CMK (cell line): Measurements from ENCODE around the gene PEX12.
"Not testable (repeated sequence)": the region's sequence is repeated elsewhere in the genome, so short reads cannot be mapped to it uniquely, and the experiment has no call there.

Source experiments
- DNase-seq: peaks from one replicate; pipeline ENCODE4 v3.0.0-alpha.2; 2010; ENCODE audit warnings: low read depth

PEX12 gene

DNA sequence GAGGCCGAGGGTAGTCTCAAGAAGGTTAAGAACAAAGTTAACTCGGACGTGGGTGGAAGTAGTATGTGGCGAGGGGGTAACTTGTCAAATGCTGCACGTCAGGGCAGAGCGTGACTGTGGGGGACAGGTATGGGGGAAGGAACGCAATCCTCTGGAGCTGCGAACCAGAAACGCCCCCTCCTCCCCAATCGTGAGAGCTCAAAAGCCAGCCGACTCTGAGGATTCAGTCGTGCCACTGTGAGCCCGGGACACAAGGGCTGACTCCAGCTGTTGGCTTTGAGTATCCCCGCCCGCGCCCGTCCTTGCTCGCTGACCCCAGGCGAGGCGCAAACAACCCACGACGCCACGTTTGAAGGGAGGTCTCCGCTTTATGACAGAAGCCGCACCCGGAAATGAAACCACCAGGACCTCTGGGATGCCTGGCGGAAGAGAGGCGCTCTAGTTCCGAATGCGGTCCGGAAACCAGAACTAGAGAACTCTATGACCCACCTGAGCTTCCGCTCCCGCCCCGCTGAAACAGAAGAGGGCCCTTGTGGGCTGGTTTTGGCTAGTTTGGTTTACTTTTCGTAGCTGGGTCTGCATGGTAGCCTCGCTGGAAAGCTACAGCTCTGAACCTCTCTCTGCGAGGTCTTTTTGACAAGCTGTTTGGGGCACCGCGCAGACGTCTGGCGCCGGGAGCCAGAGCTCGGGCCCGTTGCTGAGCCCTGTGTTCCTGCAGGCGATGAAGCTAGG lies at the start of gene PEX12:
TSS of gene PEX12 (minus strand) at position 375 of the 732 bp plus-strand sequence. CDS start 550 bp downstream, outside the sequence.
- peak; percentile 88 for DNase-seq

DNA sequence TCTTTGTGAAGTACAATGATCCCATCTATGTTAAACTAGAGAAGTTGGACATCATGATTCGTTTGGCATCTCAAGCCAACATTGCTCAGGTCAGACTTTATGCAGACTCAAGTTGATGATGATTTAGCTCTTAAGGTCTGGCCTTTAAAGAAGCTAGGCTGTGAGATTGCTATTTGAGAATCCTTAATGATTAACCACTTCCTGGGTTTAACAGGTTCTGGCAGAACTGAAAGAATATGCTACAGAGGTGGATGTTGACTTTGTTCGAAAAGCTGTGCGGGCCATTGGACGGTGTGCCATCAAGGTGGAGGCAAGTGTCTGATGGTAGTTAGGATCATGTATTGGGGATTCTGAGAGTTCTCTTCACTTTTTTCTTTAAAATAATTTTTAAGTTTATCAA lies 49.0 kb upstream of the PEX12 start:
- no peak for DNase-seq

DNA sequence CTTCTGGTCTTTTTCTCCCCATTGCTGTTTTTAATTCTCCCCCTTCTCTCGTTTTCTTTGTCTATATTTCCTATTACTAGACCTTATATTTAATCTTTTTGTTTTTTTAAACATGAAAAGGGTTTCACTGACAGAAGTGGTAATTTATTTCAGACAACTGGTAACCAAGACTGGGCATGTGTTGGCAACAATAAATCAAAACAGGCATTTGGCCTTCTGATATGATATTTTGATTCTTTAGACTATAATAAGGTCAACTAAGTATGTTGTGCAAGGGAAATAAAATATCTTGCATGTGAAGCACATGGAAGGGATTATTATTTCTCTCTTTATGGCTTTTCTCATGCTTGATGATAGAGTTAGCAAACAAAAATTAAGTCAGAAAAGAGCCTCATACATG lies 43.4 kb upstream of the PEX12 start:
- DNase-seq: no peak

DNA sequence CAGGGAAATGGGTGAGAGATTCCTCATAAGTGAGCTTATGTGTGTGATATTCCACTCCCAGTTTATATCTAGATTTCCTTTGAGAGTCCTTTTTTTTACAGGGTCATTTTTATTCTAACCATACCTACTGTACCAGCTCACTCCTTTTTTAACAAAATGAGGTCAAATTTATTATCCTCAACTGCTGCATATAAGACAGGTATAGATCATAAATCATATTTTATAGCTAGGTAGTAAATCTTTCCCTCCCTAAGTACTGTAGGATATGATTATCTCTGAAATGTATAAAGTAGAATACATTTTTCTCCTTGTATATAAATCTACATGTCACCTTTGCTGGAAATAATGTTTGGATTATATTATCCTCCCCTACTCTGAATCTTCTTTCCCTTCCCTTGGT lies 40.3 kb upstream of the PEX12 start:
- DNase-seq: no peak

DNA sequence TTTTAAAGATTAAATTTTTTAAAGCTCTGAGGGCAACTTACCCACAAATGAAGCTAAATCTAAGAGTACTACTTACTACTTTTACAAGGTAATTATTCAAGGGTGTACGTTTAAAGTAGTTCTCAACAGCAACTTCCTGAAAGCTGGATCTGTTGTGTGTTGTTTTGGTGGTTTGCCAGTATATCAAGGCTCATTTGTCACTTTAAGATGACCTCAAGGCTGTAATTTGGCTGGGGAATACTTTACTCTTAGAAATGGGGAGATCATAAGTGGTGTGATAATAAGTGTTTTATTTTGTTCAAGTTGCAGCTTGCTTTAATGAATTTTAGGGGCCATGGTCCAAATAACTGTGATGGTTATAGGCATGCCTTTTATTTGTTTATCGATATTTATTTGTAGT lies 39.1 kb upstream of the PEX12 start:
- no peak for DNase-seq

DNA sequence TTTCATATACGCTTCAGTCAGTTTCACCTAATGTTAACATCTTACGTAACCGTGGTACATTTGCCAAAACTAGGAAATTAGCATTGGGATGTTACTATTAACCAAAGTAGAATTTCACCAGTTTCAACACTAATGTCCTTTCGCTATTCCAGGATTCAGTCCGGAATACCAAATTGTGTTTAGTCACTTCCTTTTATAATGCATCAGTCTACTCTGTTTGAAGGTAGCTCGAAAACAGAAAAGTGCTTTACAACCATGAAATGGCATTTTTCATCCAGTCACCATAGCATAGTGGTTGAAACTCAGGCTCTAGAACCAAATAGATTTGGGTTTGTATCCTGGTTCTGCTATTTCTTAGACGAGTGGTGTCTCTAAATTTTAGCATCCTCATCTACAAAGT lies 38.2 kb upstream of the PEX12 start:
- no peak for DNase-seq

DNA sequence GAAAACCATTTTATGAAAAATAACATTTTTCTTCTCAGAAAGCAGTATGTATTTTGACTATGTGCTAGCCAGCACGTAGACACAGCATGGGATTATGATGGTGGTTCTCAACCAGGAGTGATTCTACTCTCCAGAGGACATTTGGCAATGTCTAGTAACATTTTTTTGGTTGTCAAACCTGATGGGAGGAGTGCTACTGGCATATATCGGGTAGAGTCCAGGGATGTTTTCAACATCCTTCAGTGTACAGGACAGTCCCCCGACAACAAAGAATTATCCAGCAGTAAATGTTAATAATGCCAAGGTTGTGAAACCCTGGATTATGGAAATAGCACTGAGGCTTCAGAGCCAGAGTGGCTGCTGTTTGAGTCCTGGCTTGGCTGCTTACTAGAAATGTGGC lies 36.4 kb upstream of the PEX12 start:
- no peak for DNase-seq

DNA sequence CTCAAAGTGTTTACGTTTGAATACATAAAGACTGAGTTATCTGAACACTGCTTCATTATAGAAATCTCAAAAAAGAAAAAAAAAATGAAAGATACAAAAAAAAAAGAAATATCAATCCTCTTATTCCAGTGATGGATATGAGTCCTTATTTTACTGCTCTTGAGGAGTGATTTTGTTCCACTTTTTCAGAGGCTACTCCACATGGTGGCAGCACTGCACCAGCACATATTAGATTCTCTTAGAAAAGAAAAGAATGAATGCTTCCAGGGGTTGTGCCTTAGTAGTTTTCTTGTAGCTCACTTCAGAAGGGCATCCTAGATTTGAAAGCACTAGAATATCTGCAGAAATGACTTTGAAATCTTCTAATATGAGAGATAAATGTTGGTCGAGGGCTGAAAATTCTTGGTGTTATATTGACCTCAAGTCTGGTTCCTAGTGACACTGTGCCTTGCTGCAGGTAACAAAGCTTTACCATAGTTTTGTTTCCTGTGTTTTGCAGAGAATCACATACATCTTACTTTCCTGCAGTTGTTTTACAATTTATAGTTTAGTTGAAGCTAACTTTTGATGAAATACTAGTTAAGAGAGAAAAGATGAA lies 34.7 kb upstream of the PEX12 start:
- DNase-seq: peak; percentile 20

DNA sequence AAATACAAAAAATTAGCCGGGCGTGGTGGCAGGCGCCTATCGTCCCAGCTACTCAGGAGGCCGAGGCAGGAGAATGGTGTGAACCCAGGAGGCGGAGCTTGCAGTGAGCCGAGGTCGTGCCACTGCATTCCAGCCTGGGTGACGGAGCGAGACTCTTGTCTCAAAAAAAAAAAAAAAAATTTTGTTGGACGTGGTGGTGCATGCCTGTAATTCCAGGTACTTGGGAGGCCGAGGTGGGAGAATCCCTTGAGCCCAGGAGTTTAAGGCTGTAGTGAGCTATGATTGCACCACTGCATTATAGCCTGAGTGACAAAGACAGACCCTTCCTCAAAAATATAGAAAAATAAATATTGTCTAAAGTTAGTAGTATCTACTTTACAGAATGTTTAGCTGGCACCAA lies 32.4 kb upstream of the PEX12 start:
- not testable (repeated sequence) for DNase-seq

DNA sequence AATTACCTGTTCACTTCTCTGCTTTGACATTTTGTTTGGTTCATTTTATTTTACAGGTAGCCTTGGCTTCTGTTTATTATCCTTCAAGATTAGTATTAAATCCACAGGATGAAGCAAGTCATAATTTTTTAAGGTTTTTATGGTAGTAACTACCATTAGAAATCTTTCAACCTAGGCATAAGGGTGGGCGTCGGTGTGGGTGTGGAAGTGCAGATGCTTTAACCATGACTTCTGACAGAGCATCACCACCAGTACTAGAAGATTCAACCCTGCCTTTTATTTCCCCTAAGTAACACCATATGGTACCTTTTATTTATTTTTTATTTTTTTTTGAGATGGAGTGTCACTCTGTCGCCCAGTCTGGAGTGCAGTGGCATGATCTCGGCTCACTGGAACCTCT lies 31.5 kb upstream of the PEX12 start:
- DNase-seq: no peak

DNA sequence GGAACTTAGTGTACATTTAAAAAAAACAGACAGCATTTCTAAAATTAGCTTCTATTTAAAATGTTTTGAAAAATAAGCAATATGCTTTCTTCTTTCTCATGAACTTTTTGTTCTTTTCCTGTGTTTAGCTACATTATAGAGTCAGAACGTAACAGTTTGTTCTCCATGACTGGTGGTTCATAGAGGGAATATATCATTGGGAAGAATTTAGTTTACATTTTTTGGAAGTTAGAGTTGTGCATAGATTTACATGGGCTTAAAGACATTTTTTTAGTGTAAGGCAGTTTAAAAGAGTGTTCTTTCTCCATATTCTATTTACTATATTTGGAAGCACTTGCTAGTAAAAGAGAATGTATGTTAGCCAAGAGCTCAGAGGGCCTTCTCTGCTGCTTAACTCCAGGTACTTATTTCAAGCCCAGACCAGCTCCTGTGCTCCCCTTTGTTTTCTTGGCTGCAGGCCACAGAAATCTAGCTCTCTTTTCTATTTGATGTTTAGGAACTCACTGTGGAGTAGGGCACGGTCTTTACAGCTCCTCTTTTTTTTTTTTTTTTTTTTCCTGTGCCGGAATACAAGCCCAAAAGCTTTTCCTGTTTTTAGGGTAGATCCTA lies 29.0 kb upstream of the PEX12 start:
- DNase-seq: no peak

DNA sequence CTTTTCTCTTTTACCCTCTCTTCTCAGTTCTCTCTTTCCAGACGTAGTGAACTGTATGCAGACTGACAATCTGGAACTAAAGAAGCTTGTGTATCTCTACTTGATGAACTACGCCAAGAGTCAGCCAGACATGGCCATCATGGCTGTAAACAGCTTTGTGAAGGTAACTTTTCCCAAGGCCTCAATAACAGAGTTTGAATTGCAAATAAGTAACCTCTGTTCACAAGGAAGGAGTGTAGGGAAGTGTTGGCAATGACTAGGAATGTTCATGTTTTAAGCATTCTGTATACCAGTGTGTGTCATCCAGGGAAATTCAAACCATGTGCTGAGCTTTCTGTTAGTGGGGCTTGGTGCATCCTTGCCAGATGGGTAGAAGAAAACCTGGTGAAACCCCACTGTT lies 27.3 kb upstream of the PEX12 start:
- no peak for DNase-seq

DNA sequence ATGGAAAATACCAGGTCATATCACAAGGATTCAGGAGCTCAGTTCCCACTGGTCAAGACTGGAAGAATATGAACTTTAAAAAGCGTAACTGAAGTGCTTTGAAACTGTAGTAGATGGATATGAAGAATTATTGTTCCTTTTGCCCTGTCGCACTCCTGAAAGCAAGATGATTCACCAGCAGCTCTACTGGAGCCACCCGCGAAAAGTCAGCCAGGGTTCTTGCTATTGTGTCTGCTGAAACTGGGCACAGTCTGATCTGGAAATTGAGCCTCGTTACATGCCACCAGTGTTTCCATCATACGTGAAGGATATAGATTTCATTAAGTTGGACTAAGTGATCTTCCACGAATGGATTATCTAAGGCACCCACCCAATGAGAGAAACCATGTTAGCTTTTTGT lies 25.3 kb upstream of the PEX12 start:
- DNase-seq: no peak

DNA sequence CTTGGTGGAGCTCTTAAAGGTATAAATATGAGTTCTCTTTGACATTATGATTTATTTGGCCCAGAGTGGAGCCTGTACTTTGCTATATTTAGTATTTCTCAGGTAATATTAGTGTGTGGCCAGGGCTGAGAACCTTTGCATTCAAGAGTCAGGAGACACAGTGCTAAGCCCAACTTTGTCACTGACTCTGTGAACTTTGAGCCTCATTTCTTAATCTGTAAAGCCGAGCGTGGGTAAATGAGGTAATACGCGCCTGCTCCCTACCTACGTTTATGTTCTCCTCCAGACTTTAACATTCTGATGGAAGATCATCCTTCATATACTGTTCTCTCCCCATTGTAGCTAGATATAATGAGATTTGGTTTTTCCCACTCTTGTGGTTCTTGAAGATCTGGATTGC lies 19.2 kb upstream of the PEX12 start:
- DNase-seq: no peak

DNA sequence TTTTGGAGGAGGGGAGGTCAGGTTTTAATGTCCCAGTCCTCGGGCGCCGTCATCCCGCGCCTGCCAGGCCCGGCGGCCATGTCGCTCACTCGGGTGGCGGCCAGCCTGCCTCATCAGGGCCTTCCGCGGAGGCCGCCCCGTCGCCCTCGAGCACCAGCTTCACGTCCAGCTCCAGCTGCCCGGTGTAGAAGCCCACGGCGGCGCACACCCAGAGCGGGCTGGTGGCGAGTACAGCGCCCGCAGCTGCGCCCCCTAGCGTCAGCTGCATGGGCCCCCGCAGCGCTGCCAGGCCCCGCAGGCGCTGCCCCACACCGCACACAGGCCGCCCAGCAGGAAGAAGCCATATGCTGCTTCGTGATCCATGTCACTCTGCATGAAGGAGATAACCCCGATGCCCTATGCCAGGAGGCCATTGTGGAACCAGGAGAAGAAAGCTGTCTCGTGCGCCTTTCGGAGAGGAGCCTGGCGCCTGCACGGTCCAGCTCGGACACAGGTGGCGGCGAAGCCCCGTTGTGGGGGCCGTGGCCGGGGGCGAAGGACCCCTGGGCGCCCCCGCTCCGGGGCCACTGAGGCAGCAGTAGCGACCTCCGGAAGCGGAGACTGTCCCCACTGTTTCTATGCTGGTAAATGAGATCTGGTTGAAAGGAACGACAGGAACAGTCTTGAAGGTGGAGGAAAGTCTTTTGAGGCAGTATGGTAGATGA lies 18.3 kb upstream of the PEX12 start:
- DNase-seq: no peak

DNA sequence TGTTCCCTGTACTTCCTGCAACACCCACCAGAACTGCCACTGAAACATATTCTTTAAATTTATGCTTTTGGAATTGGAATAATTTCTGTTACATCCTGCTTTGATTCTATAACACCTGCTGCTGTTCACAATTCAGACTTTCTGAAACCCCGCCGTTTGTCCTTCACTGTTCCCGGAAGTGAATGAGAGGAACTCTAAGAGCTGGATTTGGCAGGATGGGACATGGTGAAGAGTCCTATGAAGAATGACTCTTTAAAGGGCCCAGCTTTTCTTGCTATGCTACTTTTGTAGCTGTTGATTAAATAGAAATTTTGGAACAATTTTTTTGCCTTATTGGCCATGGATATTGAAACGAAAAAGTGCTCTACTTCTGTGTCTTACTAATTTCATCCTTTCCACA lies 17.7 kb upstream of the PEX12 start:
- no peak for DNase-seq

DNA sequence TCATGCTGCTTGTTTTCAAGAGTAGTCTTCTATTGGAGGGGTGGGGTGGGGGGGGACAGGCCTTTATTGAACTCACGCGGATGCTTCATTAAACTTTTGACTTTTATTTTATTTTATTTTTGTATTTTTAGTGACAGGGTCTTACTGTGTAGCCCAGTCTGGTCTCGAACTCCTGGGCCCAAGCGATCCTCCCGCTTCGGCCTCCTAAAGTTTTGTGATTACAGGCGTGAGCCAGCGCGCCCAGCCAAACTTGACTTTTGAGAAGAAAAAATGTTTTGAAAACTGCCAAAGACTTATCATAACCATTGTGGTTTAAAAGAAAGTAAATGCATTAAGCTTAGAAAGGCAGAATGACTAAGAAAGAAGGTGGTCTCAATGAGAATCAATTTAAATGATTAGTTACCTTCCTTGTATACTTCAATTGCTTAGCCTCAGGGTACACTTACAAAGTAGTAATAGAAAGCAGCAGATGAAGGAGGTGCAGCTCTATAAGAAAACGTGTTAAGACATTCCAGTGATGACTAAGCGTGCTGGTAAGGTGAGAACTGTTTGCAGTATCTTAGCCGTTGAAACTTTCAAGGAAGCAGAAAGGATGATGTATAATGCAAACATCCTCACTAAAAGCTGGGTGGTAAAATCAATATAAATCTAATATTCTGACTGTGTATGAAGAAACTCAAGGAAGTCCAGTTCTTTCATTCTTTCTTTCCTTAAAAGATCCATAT lies 10.0 kb upstream of the PEX12 start:
- no peak for DNase-seq

DNA sequence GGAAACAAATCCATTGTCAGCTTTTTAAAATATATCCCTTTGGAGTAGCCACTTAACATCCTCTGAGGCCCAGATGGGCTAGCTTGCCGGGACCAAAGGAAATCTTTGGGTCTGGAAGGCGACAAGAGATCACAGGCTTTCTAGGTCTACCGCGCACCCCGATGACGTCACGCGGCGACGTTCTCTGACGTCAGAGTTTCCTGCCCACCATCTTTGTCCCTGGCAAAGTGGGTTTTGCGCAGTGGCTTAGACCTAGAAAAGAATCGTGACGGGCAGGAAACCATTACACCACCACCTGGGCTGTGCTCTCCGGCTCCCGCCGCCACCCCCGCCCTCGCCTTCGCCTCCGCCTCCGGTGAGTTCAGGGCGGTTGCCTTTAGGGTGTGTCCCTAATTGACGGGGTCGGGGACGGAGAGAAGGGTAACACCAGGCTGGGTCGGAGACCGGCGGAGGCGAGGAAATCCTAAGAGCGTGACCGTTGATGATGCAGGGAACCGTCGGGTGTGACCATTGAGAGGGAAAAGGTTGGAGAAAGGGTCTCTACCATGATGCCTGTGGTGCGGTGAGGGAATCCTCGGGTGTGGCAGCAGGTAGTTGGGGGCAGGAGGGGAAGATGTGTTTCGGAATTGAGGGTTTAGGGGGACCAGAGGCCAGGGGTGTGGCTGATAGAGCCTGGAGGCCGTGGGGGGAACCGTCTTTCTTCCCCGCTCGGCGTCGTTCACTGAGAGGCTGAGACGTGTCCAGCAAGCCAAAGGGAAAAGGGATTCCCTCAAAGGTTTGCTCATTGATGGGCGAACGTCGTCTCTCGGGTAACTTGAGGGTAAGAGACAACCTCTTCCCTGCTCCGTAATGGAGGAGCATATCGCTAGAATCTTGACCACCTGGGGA lies 8.9 kb upstream of the PEX12 start, which contains the start of gene AP2B1:
TSS of gene AP2B1 (plus strand) at position 249 of the 888 bp plus-strand sequence. CDS start 6,709 bp downstream, outside the sequence.
- DNase-seq: peak; percentile 94

DNA sequence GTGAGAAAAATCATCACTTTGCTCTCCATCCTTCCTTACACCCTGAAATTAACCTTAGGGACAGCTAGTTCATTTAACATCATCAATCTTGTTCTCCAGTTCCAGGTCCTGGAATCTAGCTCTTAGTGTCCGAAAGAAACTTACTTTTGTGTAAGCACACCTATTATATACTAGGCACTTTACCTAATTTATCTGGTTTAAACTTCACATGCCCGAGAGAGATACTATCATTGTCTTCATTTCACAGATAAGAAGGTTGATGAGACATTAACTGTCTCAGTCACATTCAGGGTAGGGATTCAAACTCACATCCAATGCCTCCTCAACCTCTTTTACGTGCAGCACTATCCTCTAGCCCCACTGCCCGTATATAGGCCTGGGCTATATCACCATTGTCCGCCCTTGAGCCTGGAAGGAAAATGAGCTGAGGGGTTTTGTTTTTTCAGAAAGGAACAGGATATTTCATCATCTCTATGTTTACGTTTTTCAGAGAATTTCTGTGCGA lies 8.2 kb upstream of the PEX12 start:
- no peak for DNase-seq

DNA sequence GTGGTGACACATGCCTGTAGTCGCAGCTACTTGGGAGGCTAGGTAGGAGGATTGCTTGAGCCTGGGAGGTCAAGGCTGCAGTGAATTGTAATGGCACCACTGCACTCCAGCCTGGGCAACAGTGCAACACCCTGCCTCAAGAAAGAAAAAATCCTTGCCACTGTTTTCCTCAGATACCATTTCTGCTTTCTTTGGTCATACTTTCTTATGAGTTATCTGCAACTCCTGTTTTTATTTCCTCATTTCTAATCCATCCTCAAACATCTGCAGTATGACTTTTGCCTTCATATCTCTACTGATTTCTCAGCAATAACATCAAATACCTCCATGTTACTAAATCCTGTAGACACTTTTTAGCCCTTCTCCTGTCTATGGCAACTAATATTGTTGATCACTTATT lies 5.7 kb upstream of the PEX12 start:
- no peak for DNase-seq

DNA sequence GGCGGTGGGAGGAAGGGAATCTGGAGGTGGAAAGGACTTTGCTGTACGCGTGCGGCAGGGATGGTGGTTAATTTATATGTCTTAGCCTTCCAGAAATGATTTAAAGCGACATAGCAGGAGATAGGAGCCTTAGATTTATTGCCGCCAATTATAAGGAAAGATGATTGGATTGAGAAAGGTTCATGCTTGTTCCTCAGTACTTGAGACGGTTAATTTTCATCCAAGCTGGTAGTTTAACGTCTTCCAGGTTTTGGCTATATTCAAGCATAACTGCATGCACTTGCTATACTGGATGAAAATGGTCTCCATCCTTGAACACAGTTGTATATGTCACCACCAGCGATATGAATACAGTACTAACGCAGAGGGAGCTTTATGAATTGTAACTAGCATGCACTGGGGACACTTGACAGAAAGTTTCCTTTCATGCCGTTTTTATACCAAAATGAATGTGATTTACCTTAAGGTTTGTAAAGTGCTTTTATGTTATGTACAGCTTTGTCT lies 610 bp upstream of the PEX12 start:
- no peak for DNase-seq
